Activated CD4-positive, alpha-beta T cell treated with anti-CD3 and anti-CD28 coated beads, Interleukin-2, amount 50 U/mL, for 24 hours (primary cell): Measurements from ENCODE around the gene RAPGEF2.
"Not testable (repeated sequence)": the region's sequence is repeated elsewhere in the genome, so short reads cannot be mapped to it uniquely, and the experiment has no call there.

Experiments
- DNase-seq, 2 donors: peaks; one replicate each; pipeline ENCODE4 v3.0.0-alpha.2; 2020; ENCODE audit warnings: low read depth in 1 of 2, low spot score in 1 of 2

Gene RAPGEF2

DNA sequence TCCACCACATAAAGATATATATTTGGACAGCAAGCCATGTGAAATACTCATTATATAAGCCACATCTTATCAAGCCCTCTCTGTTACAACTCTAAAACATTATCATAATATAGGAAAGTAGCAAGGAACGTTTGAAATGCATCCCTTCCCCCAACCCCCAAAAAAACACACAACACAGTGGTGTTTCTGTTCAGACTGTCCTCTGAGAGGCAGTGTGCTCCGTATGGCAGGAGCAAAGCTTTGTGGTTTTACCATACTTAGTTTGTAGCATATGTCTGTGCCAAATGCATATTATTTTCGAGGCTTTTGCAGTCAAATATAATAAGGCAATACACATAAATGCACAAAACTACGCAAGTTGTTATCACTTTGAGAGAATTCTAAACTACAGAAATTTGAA lies 194.2 kb downstream of the RAPGEF2 start:
- no peak for DNase-seq

DNA sequence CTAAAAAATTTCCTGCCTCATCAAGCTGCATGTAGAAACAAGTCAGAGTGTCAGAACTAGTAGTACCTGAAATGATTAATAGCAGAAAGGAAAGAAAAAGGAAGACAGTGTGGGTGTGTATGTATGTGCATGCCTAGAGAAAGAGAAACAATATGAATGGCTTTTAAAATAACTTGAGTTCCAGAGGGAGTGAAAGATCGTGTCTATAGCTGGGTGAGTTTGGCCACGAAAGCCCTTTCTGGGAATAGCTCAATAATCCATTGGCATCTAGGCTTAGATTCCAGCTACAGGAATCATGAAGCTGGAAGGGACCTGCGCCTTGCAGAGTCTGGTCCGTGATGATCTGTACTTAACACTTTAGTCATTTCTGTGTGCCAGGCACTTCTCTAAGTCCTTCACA lies 195.6 kb downstream of the RAPGEF2 start:
- no peak for DNase-seq

- no peak for DNase-seq
Observed at GRCh38 chr4:159303435-159303834, 200.6 kb downstream of the RAPGEF2 start.

DNA sequence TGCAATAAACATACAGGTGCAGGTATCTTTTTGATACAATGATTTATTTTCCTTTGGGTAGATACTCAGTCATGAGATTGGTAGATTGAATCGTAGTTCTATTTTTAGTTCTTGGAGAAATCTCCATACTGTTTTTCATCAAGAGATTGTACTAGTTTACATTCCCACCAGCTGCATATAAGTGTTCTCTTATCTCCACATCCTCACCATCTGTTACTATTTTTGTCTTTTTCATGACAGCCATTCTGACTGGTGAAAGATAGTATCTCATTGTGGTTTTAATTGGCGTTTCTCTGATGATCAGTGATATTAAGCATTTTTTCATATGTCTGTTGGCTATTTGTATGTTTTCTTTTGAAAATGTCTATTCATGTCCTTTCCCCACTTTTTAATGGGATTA lies 202.2 kb downstream of the RAPGEF2 start:
- no peak for DNase-seq

- no peak for DNase-seq
Observed at GRCh38 chr4:159307929-159308328, 205.1 kb downstream of the RAPGEF2 start.

DNA sequence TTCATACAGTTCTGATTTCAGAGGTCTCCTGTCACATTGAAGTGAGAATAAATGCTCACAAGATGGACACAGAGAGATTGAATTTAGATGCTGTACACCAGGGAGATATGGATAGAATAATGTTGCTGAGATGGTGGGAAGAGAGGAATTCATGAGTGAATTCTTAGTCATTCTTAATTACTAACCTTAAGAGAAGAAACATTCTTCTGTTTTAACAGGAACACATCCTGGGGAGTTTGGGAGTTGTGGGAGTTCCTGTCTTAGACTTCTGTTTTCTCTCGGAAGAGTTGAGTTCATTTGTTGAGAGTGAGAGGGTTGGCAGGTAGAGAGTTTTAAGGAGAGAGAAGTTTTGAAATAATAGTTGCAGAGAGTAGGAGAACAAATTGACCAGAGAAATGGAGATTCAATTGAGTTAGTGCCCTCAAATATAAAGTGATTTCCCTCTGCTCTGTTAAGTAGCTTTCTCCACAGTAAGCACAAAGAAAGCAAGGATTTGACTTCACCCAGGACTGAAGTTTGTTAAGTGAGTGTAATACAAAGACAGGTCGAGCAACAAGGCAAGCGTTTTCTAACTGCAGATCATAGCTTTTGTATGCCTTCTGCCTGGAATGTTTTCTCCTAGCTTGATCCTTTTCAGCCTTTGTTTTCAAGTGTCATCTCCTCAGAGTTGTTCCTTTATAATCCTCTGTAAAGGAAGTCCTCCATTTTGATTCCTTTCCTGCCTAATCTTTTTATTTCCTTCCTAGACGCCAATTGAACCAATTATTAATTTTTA lies 205.9 kb downstream of the RAPGEF2 start:
- DNase-seq = no peak

DNA sequence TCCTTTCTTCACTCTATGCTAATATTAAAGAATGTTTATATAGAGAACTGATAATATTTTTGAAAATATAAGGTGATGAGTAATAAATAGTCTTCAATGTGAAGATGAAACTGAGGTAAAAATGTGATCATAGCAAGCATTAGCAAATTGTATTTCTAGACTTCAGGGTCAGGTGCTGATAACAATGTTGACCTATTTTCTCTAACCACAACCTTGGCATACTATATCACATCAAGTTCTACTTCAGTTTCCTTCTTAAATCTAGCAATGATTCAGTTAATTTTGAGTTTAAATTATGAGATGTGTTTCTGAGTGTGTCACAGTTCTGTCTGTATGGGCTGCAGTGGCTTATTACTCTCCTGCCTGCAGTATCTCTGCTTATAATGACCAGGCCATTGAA lies 209.4 kb downstream of the RAPGEF2 start:
- no peak for DNase-seq

DNA sequence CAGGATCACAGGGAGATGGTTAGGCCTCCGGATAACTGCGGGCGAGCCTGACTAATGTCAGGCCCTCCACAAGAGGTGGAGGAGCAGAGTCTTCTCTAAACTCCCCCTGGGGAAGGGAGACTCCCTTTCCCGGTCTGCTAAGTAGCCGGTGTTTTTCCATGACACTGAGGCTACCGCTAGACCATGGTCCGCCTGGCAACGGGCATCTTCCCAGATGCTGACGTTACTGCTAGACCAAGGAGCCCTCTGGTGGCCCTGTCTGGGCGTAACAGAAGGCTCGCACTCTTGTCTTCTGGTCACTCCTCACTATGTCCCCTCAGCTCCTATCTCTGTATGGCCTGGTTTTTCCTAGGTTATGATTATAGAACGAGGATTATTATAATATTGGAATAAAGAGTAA lies 213.0 kb downstream of the RAPGEF2 start:
- DNase-seq = not testable (repeated sequence)

- no peak for DNase-seq
Observed at GRCh38 chr4:159317203-159317602, 214.3 kb downstream of the RAPGEF2 start.

GRCh38 chr4:159319027-159319426 lies 216.1 kb downstream of the RAPGEF2 start:
- DNase-seq = no peak

DNA sequence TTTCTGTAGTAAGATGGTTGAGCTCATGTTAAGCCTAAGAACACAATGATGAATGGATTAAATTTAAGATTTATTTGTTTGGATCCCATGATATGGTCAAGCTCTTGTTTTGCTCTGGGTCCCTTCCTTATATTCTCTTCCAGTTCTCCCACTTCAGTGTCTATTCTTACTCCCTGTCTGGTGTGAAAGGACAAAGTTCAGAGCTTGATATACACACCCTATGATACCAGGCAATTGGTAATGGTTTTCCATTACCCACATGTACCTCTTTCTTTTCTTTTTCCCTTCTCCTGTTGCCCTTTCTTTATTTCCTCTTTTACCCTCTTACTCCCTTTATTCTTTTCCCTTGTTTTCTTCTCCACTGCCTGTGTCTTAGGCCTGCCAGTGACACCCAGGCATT lies 223.6 kb downstream of the RAPGEF2 start:
- DNase-seq = no peak

- no peak for DNase-seq
Observed at GRCh38 chr4:159328766-159329165, 225.9 kb downstream of the RAPGEF2 start.

DNA sequence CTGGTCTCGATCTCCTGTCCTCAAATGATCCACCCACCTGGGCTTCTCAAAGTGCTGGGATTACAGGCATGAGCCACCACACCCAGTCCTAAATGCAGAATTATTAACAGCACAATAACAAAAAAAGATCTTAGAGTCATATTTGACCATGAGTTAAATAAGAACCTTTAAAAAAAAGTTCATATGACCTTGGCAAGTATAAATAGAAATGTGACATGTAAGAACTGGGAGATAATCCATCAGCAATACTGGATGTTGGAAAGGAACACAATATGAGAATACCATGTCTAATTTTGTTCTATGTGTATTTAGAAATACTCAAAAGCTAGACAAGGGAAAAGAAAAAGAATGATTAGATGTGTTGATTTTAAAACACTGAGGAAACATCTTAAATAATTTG lies 231.6 kb downstream of the RAPGEF2 start:
- no peak for DNase-seq

DNA sequence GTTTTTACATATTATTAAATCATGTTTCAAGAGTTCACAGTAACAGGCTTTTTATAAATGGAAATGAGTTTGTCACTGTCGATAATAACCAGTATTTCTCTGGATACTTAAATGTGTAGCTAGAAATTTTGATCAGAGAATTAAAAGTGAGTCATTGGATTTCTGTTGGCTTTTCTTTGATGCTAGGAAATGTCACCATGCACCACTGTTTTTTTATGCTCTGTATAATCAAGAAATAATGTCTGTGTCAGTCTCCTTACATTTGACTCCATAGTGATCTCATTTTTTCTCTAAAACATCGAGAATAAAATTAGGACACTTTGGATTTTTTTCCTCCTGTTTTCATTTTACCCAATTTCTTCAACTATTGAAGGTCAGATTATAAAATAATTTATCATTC lies 234.2 kb downstream of the RAPGEF2 start:
- no peak for DNase-seq

GRCh38 chr4:159341522-159341921 lies 238.6 kb downstream of the RAPGEF2 start:
- no peak for DNase-seq

DNA sequence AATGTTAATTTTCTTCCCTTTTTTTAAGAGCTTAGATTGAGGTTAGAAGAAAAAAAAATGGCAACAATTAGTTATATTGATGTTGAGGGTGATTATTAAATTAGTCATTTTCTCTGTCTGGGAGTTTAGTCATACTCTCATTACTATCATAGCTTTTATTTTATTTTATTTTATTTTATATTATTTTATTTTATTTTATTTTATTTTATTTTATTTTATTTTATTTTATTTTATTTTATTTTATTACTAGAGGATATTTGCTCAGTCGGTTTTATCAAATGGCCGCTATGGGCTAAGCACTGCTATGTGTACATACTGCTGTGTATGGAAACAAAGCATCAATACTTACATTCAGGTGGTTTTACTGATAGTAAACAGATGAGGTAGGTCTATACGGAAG lies 239.5 kb downstream of the RAPGEF2 start:
- DNase-seq = no peak

DNA sequence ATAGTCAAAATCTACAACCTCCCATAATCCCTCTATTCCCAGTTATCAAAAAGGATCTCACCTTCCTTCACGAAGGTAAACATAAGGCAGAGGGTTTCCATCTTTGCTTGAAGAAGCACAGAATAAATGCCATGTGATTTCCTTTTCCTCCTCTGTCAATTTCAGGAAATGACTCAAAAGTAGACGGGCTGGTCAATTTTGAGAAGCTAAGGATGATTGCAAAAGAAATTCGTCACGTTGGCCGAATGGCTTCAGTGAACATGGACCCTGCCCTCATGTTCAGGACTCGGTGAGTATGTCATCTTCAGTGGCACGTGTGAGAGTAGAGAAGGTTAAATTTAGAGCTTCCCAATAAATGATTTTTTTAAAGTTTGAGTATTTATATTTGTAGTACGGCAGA lies 240.2 kb downstream of the RAPGEF2 start:
- DNase-seq = no peak

DNA sequence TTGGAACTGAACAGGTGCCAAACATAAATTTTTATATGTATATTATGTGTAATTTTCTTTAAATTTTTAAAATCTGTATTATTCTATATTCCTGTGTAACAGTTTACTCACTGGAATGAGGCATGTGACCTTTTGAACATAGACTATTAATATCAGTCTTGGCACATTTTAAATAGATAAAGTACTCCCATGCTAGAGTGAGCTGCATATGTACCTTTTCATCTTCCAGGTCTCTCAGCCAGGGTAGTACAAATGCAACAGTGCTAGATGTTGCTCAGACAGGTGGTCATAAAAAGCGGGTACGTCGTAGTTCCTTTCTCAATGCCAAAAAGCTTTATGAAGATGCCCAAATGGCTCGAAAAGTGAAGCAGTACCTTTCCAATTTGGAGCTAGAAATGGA lies 242.0 kb downstream of the RAPGEF2 start:
- no peak for DNase-seq

DNA sequence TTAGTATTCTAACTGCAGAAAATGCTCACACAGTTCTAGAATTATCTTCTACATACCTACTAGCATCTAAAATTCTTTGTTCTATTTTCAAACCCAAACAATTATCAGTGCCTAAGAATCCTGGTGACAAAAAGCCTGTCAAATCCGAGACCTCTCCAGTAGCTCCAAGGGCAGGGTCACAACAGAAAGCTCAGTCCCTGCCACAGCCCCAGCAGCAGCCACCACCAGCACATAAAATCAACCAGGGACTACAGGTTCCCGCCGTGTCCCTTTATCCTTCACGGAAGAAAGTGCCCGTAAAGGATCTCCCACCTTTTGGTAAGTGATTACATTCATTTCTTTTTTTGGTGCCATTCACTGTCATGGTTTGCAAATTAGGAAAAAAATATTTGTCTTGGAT lies 243.8 kb downstream of the RAPGEF2 start:
- DNase-seq = no peak

- no peak for DNase-seq
Observed at GRCh38 chr4:159347813-159348212, 244.9 kb downstream of the RAPGEF2 start.

DNA sequence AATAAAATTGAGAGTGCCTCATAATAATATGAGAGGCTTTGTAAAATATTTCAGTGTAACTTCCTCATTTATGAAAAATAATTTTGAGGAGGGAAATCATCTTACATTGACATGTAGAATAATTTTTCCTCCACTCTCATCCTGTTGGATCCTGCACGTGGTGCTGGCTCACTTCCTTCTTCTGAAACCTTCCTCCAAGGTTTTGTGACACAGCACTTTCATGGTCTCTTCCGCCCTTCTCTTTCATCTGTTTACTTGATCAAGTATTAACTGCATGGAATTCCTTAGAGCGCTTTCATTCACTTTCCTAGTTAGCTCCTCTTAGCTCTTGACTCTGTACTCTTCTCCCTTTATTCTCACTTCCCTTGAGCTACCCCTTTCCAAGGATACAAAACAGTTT lies 246.5 kb downstream of the RAPGEF2 start:
- DNase-seq = no peak

GRCh38 chr4:159352609-159353008 lies 249.7 kb downstream of the RAPGEF2 start:
- DNase-seq = no peak

DNA sequence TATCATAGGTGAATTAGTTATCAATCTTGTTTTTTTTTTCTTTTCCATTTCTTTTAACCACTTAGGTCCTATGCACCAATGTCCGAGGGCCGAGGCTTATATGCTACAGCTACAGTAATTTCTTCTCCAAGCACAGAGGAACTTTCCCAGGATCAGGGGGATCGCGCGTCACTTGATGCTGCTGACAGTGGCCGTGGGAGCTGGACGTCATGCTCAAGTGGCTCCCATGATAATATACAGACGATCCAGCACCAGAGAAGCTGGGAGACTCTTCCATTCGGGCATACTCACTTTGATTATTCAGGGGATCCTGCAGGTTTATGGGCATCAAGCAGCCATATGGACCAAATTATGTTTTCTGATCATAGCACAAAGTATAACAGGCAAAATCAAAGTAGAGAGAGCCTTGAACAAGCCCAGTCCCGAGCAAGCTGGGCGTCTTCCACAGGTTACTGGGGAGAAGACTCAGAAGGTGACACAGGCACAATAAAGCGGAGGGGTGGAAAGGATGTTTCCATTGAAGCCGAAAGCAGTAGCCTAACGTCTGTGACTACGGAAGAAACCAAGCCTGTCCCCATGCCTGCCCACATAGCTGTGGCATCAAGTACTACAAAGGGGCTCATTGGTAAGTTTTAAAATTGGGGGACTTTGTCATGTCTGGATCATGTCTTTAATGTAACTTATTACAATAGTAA lies 250.7 kb downstream of the RAPGEF2 start:
- DNase-seq = no peak
